Sigmoid colon (tissue), 4 donors: Measurements from ENCODE around the gene ESPNL.

Experiments used
- EP300 ChIP-seq, 4 donors: sonication (generic); formaldehyde crosslinking; IDR thresholded peaks; one replicate each; pipeline ENCODE4 v1.6.1; 2017; ENCODE audit warnings: antibody characterized with exemption in 4 of 4
- POLR2A ChIP-seq, 2 donors: fragments of 450-650 bp; IDR thresholded peaks; one replicate each; pipeline ENCODE4 v1.6.1; 2016; ENCODE audit warnings: antibody characterized with exemption in 2 of 2, mild to moderate bottlenecking in 2 of 2, moderate library complexity in 2 of 2
- POLR2AphosphoS5 ChIP-seq, 4 donors: sonication (generic); formaldehyde crosslinking; IDR thresholded peaks; one replicate each; pipeline ENCODE4 v1.6.1; 2017; ENCODE audit warnings: antibody characterized with exemption in 4 of 4
- TF ChIP-seq, protein P1 (sequence below), 4 experiments: fragments of 450-650 bp in 3 of 4; fragments of 200-600 bp in 1 of 4; IDR thresholded peaks; one replicate each; pipeline ENCODE4 v1.5.1; 2016 to 2019; ENCODE audit warnings: antibody characterized with exemption in 4 of 4, mild to moderate bottlenecking in 3 of 4, moderate library complexity in 2 of 4

DNA sequence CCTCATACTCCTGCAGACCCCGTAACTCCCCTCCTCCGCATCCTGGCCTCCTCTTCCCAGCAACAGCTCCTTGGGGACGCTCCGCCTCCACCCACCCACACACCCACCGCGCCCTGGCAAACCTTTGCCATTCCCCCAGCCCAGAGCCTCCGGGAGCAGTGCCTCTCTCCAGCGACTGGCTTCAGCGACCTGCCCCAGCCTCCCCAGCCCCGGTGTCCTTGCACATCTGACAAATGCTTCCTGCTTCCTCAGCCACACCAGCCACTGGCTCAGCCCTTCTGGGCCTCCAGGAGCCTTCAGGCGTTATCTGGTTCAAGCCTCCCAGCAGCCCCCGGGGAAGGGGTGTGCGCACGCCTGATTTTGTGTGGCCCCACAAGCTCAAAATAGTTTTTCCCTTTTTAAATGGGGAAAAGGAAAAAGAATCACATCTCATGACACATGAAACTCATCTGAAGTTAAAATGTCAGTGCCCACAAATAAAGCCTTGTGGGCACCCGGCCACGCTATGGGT lies 14.2 kb downstream of the ESPNL start:
- TF ChIP-seq, protein P1, sequence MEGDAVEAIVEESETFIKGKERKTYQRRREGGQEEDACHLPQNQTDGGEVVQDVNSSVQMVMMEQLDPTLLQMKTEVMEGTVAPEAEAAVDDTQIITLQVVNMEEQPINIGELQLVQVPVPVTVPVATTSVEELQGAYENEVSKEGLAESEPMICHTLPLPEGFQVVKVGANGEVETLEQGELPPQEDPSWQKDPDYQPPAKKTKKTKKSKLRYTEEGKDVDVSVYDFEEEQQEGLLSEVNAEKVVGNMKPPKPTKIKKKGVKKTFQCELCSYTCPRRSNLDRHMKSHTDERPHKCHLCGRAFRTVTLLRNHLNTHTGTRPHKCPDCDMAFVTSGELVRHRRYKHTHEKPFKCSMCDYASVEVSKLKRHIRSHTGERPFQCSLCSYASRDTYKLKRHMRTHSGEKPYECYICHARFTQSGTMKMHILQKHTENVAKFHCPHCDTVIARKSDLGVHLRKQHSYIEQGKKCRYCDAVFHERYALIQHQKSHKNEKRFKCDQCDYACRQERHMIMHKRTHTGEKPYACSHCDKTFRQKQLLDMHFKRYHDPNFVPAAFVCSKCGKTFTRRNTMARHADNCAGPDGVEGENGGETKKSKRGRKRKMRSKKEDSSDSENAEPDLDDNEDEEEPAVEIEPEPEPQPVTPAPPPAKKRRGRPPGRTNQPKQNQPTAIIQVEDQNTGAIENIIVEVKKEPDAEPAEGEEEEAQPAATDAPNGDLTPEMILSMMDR (IDR thresholded peaks at IDR 0.05) = no peak
- no peak for TF ChIP-seq POLR2A (IDR thresholded peaks at IDR 0.05)
- no peak for TF ChIP-seq POLR2AphosphoS5 (IDR thresholded peaks at IDR 0.05)
- no peak for TF ChIP-seq EP300 (IDR thresholded peaks at IDR 0.05)
